Vagina (tissue), 2 donors: ENCODE measurements around the gene GPR17. TPM values are rescaled to one million over a fixed set of nuclear protein-coding genes. Genes with fewer than 3 reads are reported as not detected.

Source experiments
- DNase-seq, 2 donors: peaks; one replicate each; pipeline ENCODE4 v3.0.0-alpha.2; 2017; ENCODE audit errors: extremely low spot score in 2 of 2
- H3K27ac ChIP-seq: fragments of 200-600 bp; sonication (generic); one replicate; pipeline ENCODE4 v1.5.1; 2019
- H3K27me3 ChIP-seq: fragments of 200-600 bp; sonication (generic); one replicate; pipeline ENCODE4 v1.5.1; 2019
- H3K36me3 ChIP-seq, 2 donors: fragments of 200-600 bp; sonication (generic); one replicate each; pipeline ENCODE4 v1.5.1; 2017 to 2019
- H3K4me1 ChIP-seq: fragments of 200-600 bp; sonication (generic); one replicate; pipeline ENCODE4 v1.5.1; 2019
- H3K4me3 ChIP-seq, 2 donors: fragments of 200-600 bp; sonication (generic); 1 replicate in 1 of 2; 2 replicates in 1 of 2; pipeline ENCODE4 v1.5.1; 2016 to 2019
- H3K9me3 ChIP-seq: fragments of 200-600 bp; sonication (generic); one replicate; pipeline ENCODE4 v1.5.1; 2019
- POLR2A ChIP-seq, 2 donors: fragments of 450-650 bp; IDR thresholded peaks; one replicate each; pipeline ENCODE4 v1.6.1; 2017; ENCODE audit warnings: antibody characterized with exemption in 2 of 2, mild to moderate bottlenecking in 2 of 2, moderate library complexity in 2 of 2
- POLR2AphosphoS5 ChIP-seq, 2 donors: sonication (generic); formaldehyde crosslinking; IDR thresholded peaks; one replicate each; pipeline ENCODE4 v1.9.0; 2017; ENCODE audit warnings: antibody characterized with exemption in 2 of 2, mild to moderate bottlenecking in 2 of 2, low read depth in 1 of 2; ENCODE audit not compliant: insufficient read depth in 1 of 2
- intact Hi-C: fragments of 100-400 bp; cut with DNase I; formaldehyde crosslinking; loops from one replicate; pipeline ENCODE4 v1.15.1; 2023
- total RNA-seq: library from RNA; depleted of rRNA; stranded (reverse); fragments of >200 nt; gene quantifications from one replicate; pipeline ENCODE4 v1.2.3, GENCODE V29; 2016
- TF ChIP-seq, protein P1 (sequence below), 3 experiments: fragments of 450-650 bp in 2 of 3; fragments of 200-600 bp in 1 of 3; sonication (generic) in 1 of 3; IDR thresholded peaks; one replicate each; pipeline ENCODE4 v1.5.1; 2017 to 2019; ENCODE audit warnings: antibody characterized with exemption in 3 of 3, mild to moderate bottlenecking in 2 of 3, moderate library complexity in 2 of 3

The GPR17 gene
- total RNA-seq, 1 donor from 2014 or later, result not detected

DNA sequence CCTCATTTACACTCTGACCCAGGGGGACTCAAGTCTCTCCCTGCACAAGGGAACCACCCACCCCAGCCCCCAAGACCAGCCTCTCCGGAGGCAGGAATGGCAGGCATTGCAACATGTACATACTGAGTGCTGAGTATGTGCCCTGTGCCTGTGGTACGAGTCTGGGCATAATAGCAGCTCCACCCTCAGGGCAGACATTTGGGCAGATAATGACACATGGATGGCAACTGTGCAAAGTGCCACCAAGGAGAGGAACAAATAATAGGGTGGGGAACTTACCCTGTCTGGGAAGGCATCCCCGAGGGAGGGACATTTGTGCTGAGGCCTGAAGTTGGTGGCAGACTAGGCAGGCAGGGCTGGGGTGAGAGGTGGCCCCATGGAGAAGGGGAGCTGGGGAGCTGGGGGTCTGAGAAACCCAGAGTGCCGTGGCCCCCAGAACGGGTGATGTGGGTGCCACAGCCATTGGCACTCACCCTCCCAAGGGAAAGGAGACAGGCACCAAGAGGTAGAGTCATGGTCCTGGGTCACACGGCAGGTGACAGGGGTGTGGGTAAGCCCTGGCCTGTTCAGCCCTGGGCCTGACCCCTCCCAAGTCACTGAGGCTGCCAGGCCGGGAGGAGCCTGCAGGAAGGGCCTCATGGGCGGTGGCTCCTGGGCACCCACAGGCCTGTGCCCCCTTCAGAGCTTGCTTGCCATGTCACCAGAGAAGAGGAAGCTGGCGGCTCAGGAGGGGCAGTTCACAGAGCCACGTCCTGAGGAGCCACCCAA is 15.7 kb upstream of the GPR17 start:
- DNase-seq, result no peak
- Histone ChIP-seq H3K4me1 (peaks cover 9% of the 10 kb centered on the region), H3K9me3 (no peaks in the 10 kb centered on the region), H3K4me3 (no peak overlapping the region), H3K36me3 (no peaks in the 10 kb centered on the region), H3K27ac (no peak overlapping the region), H3K27me3 (no peaks in the 10 kb centered on the region)
- intact Hi-C loops, result no loop called here
- TF ChIP-seq POLR2A (IDR thresholded peaks at IDR 0.05), result no peak
- TF ChIP-seq, protein P1, sequence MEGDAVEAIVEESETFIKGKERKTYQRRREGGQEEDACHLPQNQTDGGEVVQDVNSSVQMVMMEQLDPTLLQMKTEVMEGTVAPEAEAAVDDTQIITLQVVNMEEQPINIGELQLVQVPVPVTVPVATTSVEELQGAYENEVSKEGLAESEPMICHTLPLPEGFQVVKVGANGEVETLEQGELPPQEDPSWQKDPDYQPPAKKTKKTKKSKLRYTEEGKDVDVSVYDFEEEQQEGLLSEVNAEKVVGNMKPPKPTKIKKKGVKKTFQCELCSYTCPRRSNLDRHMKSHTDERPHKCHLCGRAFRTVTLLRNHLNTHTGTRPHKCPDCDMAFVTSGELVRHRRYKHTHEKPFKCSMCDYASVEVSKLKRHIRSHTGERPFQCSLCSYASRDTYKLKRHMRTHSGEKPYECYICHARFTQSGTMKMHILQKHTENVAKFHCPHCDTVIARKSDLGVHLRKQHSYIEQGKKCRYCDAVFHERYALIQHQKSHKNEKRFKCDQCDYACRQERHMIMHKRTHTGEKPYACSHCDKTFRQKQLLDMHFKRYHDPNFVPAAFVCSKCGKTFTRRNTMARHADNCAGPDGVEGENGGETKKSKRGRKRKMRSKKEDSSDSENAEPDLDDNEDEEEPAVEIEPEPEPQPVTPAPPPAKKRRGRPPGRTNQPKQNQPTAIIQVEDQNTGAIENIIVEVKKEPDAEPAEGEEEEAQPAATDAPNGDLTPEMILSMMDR (IDR thresholded peaks at IDR 0.05), result no peak
- no peak for TF ChIP-seq POLR2AphosphoS5 (IDR thresholded peaks at IDR 0.05; ENCODE audit: insufficient read depth in 1 of 2, low read depth in 1 of 2)

DNA sequence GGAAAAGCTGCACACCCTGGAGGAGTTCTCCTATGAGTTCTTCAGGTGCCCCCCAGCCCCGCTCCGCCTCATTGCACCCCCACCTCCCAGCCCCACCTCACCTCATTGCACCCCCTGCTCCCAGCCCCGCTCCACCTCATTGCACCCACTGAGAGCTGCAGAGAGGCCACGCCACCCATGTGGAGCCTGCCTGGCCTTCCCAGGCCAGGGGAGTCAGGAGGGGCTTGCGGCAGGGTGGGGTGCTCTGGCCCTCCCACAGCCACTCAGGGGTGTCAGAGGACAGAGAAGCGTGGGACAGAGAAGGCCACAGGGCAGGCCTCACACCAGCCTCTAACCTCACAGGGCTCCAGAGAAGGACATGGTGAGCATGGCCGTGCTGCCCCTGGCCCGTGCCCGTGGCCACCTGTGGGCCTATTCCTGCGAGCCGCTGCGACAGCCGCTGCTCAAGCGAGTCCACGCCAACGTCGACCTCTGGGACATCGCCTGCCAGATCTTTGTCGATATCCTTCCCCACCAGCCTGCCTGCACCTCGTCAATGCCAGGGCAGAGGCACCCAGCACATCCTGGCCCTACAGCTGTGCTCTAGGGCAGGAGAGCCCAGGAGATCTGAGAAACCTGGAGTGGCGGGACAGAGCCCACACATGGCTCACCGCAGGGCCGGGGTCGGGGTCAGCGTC is 15.0 kb upstream of the GPR17 start:
- intact Hi-C loops, result no loop called here
- no peak overlapping the region for H3K4me3 ChIP-seq
- H3K27me3 ChIP-seq, result no peaks in the 10 kb centered on the region
- peaks cover 9% of the 10 kb centered on the region for H3K4me1 ChIP-seq
- H3K9me3 ChIP-seq, result no peaks in the 10 kb centered on the region
- H3K36me3 ChIP-seq, result no peaks in the 10 kb centered on the region
- TF ChIP-seq, protein P1 (IDR thresholded peaks at IDR 0.05), result no peak
- TF ChIP-seq POLR2AphosphoS5 (IDR thresholded peaks at IDR 0.05; ENCODE audit: insufficient read depth in 1 of 2, low read depth in 1 of 2) (no peak), POLR2A (IDR thresholded peaks at IDR 0.05) (no peak)
- no peak for DNase-seq
- H3K27ac ChIP-seq, result no peak overlapping the region

GRCh38 chr2:127631541-127631996 is 14.4 kb upstream of the GPR17 start:
- H3K27ac ChIP-seq, result no peak overlapping the region
- intact Hi-C loops, result no loop called here
- H3K4me1 ChIP-seq, result peaks cover 11% of the 10 kb centered on the region

GRCh38 chr2:127631997-127632581 is 13.9 kb upstream of the GPR17 start:
- peaks cover 16% of the 10 kb centered on the region for H3K4me1 ChIP-seq
- DNase-seq, result no peak
- TF ChIP-seq POLR2A (IDR thresholded peaks at IDR 0.05) (no peak), POLR2AphosphoS5 (IDR thresholded peaks at IDR 0.05; ENCODE audit: insufficient read depth in 1 of 2, low read depth in 1 of 2) (no peak)
- TF ChIP-seq, protein P1 (IDR thresholded peaks at IDR 0.05), result no peak
- no peak overlapping the region for H3K27ac ChIP-seq
- intact Hi-C loops, result no loop called here
- H3K4me3 ChIP-seq, result no peak overlapping the region
- no peaks in the 10 kb centered on the region for H3K9me3 ChIP-seq
- no peaks in the 10 kb centered on the region for H3K27me3 ChIP-seq
- no peaks in the 10 kb centered on the region for H3K36me3 ChIP-seq

More at GRCh38 chr2:127631541-127631996, 14.4 kb upstream of the GPR17 start:
- no peaks in the 10 kb centered on the region for H3K9me3 ChIP-seq
- TF ChIP-seq POLR2AphosphoS5 (IDR thresholded peaks at IDR 0.05; ENCODE audit: insufficient read depth in 1 of 2, low read depth in 1 of 2) (no peak), POLR2A (IDR thresholded peaks at IDR 0.05) (no peak)
- TF ChIP-seq, protein P1 (IDR thresholded peaks at IDR 0.05), result no peak
- no peak overlapping the region for H3K4me3 ChIP-seq
- no peaks in the 10 kb centered on the region for H3K27me3 ChIP-seq
- H3K36me3 ChIP-seq, result no peaks in the 10 kb centered on the region
- no peak for DNase-seq
